ENCODE measurements around the gene DNMT3A.

DNA sequence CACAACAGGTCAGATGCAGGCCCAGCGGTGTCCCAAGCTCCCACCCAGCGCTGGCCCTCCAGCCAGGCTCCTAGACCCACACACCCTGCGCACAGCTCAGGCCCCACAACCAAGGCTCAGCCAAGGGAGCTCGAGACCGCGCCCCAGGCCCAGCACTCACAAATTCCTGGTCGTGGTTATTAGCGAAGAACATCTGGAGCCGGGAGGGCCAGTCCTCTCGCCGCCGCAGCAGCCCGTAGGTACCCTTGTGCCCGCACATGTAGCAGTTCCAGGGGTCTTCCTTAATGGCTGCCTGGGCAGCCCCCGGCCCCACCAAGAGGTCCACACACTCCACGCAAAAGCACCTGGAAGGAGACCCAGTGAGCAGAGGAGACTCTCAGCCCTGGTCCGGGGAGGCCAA, 97.7 kb downstream of the DNMT3A start:
- TF ChIP-seq, protein P1, sequence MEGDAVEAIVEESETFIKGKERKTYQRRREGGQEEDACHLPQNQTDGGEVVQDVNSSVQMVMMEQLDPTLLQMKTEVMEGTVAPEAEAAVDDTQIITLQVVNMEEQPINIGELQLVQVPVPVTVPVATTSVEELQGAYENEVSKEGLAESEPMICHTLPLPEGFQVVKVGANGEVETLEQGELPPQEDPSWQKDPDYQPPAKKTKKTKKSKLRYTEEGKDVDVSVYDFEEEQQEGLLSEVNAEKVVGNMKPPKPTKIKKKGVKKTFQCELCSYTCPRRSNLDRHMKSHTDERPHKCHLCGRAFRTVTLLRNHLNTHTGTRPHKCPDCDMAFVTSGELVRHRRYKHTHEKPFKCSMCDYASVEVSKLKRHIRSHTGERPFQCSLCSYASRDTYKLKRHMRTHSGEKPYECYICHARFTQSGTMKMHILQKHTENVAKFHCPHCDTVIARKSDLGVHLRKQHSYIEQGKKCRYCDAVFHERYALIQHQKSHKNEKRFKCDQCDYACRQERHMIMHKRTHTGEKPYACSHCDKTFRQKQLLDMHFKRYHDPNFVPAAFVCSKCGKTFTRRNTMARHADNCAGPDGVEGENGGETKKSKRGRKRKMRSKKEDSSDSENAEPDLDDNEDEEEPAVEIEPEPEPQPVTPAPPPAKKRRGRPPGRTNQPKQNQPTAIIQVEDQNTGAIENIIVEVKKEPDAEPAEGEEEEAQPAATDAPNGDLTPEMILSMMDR (IDR thresholded peaks at IDR 0.05) = no peak
- TF ChIP-seq POLR2A (IDR thresholded peaks at IDR 0.05) = no peak
